ENCODE results near the gene GYG1.

The GYG1 gene

DNA sequence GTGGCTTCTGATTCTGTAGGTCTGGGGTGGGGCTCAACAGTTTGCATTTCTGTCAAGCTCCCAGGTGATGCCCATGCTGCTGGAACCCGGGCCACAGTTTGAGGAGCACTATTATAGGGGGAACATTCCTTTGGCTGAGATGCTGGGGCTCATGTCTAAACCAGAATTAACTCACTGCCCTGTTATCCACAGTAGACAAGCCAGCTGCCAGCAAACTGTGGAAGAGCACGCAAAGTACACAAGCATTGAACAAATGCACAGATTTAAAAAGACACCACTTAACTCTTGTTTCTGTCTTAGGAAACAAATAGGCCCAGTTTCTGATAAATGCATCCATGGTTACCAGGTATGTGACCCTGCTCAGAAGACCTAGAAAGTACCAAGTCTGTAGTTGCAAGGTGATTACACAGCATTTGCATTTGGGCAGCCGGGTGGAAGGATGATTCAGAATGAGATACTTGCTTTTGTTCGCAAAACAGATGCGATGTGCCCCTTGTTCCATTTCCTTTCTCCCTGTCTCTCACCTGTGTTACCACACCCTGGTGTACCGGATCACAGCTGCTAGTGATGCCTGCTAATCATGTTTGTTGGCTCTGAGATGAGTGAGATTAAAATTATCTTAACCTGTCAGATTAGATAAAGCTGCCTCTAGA lies 12.4 kb downstream of the GYG1 start:
- in situ Hi-C loops (cut with HindIII; ENCODE audit: low sequenced_read_pairs): no loop called here
- TF ChIP-seq, protein P1, sequence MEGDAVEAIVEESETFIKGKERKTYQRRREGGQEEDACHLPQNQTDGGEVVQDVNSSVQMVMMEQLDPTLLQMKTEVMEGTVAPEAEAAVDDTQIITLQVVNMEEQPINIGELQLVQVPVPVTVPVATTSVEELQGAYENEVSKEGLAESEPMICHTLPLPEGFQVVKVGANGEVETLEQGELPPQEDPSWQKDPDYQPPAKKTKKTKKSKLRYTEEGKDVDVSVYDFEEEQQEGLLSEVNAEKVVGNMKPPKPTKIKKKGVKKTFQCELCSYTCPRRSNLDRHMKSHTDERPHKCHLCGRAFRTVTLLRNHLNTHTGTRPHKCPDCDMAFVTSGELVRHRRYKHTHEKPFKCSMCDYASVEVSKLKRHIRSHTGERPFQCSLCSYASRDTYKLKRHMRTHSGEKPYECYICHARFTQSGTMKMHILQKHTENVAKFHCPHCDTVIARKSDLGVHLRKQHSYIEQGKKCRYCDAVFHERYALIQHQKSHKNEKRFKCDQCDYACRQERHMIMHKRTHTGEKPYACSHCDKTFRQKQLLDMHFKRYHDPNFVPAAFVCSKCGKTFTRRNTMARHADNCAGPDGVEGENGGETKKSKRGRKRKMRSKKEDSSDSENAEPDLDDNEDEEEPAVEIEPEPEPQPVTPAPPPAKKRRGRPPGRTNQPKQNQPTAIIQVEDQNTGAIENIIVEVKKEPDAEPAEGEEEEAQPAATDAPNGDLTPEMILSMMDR (IDR thresholded peaks at IDR 0.05; ENCODE audit: low read depth, low read length, missing control alignments): no peak

DNA sequence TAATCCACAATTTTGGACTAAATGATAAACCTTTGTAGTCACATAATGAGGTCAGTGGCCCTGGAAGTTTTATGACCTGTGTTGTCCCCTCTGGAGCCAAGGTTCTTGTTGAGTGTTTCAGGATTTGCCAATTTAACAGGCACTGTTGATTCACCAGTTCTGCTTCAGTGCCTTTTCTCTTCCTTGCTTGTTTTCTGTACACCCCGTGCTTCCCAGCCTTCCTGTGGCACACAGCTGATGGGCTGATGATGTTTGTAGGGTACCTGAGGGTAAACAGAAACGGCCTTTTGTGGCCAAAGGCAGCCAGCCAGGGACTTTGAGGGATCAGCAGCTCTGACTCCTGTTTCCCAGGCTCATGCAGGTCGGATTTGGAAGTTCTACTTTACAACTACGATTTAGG lies 13.3 kb downstream of the GYG1 start:
- TF ChIP-seq, protein P1 (IDR thresholded peaks at IDR 0.05; ENCODE audit: low read depth, low read length, missing control alignments): no peak
- in situ Hi-C loops (cut with HindIII; ENCODE audit: low sequenced_read_pairs): no loop called here
- no peak for DNase-seq (ENCODE audit: low read depth)
- H3K4me3 ChIP-seq (ENCODE audit: low read depth, low read length): no peak overlapping the region

More for the DNA sequence above, 12.4 kb downstream of the GYG1 start:
- no peak overlapping the region for H3K4me3 ChIP-seq (ENCODE audit: low read depth, low read length)
- DNase-seq (ENCODE audit: low read depth): no peak

DNA sequence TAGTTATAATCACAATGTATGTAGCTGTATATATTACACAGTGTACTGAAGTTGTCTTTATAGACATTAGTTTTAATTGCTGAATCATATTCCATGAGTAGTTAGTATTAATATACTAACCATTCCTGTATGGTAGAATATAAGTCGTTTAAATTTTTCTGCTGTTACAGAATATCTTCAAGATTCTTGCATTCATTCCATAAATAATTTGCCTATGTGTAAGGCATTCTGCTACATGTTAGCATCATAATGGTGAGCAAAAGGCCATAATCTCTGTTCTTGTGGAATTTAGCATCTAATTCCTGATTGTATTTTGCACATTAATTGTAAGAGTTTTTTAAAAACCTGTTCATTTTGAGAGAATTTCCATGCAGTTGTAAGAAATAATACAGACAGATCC lies 14.1 kb downstream of the GYG1 start:
- TF ChIP-seq, protein P1 (IDR thresholded peaks at IDR 0.05; ENCODE audit: low read depth, low read length, missing control alignments): no peak
- DNase-seq (ENCODE audit: low read depth): no peak
- in situ Hi-C loops (cut with HindIII; ENCODE audit: low sequenced_read_pairs): no loop called here
- H3K4me3 ChIP-seq (ENCODE audit: low read depth, low read length): no peak overlapping the region

DNA sequence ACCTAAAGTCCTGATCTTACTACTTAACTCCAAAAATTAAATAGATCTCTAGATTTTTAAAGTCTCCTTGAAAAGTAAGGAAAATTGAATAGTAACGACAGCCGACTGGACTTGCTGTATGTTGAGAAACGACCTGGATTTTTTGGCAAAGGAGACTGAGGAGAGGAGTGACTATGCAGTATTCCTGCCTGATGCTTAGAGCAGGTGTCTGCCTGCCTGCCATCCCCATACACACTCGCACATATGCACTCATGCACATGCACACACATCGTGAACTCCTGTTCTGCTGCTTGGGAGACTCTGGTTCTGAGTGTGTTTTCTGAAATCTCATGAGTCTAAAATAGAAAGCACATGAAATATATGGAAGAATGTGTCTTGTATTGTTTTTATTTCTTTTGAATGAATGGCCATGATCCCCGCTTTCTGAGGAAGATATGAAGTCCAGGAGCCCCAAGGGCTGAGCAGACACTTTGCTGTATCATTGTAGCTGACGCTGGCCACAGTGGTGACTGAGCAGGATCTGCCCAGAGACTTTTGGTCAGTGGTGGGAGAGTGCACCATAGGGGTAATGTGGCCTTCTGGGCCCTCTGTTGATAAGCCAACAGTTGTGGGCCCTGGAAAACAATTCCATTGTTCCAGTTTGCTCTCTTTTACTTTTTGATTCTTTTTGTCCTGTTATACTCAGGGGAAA lies 16.4 kb downstream of the GYG1 start:
- no peak overlapping the region for H3K4me3 ChIP-seq (ENCODE audit: low read depth, low read length)
- in situ Hi-C loops (cut with HindIII; ENCODE audit: low sequenced_read_pairs): no loop called here
- DNase-seq (ENCODE audit: low read depth): no peak
- TF ChIP-seq, protein P1 (IDR thresholded peaks at IDR 0.05; ENCODE audit: low read depth, low read length, missing control alignments): no peak

DNA sequence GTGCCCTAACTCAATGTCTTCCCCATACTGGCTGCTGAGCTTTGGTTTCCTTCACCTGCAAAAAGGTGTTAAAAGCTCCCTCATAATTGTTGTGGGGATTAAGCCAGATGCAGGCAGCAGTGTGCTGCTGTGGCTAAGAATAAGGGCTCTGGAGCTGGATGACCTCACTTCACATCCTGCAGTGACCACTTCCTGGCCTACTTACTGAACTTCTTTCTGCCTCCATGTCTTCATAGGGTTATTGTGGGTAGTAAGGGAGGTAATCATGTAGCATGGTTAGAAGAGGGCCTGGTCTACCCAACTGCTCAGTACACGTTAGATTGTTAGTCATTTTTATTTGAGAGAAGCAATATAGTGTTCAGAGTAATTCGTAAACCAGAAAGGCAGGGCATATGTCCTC lies 18.4 kb downstream of the GYG1 start:
- in situ Hi-C loops (cut with HindIII; ENCODE audit: low sequenced_read_pairs): no loop called here

DNA sequence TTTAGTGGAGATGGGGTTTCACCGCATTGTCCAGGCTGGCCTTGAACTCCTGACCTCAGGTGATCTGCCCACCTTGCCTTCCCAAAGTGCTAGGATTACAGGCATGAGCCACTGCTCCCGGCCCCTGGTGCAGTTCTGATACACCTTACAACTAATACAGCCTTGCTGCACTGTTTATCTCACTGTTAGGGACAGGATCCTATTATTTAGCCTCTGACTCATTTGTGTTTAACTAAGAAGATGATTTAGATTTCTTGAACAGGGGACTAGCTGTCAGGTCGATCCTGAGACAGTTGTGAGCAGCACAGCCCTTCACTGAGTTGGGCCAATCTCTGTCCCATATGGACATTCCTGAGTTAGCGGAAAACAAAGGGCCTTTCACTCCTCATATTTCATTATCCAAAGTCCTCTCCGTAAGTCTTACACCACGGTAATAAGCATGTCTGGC lies 19.2 kb downstream of the GYG1 start:
- in situ Hi-C loops (cut with HindIII; ENCODE audit: low sequenced_read_pairs): no loop called here

More for the DNA sequence above, 18.4 kb downstream of the GYG1 start:
- H3K4me3 ChIP-seq (ENCODE audit: low read depth, low read length): no peak overlapping the region
- no peak for DNase-seq (ENCODE audit: low read depth)
- TF ChIP-seq, protein P1 (IDR thresholded peaks at IDR 0.05; ENCODE audit: low read depth, low read length, missing control alignments): no peak

More for the DNA sequence above, 19.2 kb downstream of the GYG1 start:
- no peak overlapping the region for H3K4me3 ChIP-seq (ENCODE audit: low read depth, low read length)
- TF ChIP-seq, protein P1 (IDR thresholded peaks at IDR 0.05; ENCODE audit: low read depth, low read length, missing control alignments): no peak
- no peak for DNase-seq (ENCODE audit: low read depth)

Measured in astrocyte of the cerebellum (primary cell).